Stimulated activated CD4-positive, alpha-beta T cell treated with anti-CD3 and anti-CD28 coated beads, Interleukin-1b, Interleukin-23, amount 100 ng/mL, for 1 hour (primary cell): Measurements from ENCODE around the gene GMDS.

Experiments
- DNase-seq, 2 donors: peaks; one replicate each; pipeline ENCODE4 v3.0.0-alpha.2; 2020; ENCODE audit warnings: low read depth in 2 of 2

The GMDS gene

DNA sequence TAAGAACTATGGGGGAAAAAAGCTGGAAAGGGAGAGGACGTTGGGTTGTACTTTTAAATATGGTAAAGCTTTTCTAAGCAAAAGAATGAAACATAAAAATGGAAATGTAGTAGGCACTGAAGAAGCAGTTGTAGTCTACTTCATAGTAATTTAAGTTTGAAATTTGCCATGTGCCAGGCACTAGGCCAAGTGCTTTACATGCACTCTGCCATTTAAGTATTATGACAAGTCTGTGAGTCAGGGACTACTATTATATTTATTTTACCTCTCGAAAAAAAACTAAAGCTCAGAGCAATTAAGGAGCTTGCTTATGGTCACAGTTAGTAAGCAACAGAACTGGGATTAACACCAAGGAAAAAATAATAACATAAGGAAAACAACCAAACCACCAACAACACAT, 257.8 kb downstream of the GMDS start:
- no peak for DNase-seq

DNA sequence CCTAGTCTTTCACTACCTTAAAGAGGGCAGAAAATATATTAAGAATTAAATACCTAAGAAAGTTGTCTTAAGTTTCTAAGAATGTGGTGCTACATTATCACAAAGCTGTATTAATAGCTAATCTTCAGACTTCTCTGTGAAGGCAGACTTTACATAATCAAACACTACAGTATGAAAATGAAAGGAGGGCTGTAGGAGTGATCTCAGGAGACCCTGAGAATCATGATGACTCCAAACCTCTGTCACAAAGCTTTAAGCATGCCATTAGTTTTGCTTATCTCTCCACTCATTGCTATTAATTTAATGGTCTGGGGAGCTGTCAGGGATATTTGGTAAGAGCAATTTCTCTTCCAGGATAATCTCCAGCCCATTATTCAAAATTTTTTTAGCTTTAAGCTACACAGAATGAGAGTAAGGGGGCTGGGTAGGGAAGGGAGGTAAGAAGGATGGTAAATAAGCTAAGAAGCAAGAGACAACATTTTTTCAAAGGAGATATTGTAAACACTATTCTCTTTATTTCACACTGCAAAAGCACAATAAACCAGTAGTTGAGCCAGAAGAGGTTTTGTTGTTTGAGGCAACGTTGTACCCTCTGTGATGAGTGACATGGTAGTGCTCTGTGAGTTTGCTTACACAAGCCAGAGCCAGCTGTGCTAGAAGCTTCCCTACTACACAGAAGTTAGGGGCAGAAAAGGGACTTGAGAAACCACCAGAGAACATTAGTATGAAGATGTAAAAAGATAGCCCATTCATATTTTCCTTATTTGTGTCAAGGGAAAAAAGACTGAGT, 258.8 kb downstream of the GMDS start:
- no peak for DNase-seq

DNA sequence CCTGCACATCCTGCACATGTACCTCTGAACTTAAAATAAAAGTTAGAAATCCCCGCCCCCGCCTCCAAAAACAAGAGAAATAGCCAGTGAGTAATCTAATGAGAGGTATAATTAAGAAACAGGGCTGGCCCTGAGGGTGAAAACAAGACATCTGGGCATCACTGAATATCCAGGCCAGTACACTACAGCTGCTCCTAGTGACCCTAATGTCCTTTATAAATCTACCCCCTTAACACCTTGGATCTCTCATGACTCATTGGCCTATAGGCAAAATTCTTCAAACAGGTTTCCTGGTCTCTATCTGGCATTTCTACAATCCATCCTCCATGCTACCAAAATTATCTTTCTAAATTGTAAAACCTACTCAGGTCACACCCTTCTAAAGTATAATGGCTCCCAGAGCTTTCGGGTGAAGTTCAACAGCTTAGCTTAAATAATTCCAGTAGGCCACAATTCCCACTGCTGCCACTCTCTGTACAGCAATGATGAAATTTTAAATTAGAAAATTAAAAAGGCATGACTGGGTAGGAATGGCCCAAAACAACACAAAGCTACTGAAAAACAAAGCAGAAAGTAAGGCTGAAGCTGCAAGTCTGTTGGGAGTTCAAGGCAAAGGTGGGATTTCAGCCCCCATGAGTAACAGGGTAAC, 260.9 kb downstream of the GMDS start:
- no peak for DNase-seq

DNA sequence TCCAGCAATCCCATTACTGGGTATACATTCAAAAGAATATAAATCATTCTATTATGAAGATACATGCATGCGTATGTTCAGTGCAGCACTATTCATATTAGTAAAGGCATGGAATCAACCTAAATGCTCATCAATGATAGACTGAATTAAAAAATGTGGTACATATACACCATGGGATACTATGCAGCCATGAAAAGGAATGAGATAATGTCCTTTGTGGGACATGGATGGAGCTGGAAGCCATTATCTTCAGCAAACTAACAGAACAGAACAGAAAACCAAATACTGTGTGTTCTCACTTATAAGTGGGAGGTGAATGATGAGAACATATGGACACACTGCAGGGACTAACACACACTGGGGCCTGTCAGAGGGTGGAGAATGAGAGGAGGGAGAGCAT, 261.6 kb downstream of the GMDS start:
- DNase-seq: no peak

DNA sequence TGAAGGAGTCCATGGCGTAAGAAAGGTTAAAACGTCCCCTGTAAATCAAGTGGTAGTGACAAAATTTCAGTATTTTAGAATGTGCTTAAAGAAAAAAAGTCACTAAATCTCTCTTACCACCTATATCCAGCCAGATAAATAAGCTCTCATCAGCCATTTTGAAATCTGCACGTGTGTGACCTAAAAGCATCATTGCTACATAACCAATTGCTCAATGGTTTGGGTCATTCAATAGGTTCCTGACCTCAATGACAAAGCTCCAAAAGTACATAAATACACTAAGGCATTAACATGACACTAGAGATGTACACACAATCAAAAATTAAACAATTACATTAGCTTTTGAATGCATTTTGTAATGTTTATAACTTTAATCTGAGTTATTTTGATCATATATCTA, 272.4 kb downstream of the GMDS start:
- DNase-seq: no peak

DNA sequence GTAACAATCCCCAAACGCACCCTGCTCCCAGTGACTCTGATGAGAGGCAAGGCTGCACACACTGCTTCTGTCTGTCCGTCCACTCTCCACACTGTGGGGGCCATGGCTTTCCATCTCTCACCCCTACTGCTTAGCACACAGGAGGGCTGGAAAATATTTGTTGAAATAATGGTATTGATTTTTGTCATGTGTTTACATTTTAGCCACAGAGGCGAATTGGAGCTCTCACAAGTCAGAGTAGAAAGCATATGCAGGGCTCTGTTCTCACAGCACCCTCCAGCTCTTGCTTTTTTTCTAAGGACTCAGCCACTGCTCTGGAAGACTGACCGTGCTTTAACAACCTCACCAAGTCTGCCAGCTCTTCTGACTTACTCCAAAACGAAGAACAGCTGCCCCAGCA, 273.8 kb downstream of the GMDS start:
- DNase-seq: no peak

DNA sequence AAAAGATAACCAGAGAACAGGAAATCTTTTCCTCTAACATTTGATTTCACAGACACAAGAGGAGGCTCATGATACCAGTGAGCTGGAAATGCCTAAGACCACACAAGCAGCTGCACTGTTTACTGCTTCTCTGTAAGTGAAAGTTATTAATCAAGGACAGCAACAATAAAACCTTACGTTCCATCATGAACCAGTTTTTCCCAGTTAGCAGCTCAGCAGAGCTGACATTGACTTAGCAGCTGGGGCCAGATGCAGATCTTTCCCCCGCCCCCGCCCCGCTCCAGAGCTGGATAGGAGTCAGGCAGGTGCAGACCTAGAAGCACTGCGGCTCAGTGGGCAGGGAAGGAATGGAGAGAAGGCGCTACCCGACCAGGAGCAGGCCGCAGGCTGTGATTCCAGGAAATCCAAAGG, 275.2 kb downstream of the GMDS start:
- no peak for DNase-seq

DNA sequence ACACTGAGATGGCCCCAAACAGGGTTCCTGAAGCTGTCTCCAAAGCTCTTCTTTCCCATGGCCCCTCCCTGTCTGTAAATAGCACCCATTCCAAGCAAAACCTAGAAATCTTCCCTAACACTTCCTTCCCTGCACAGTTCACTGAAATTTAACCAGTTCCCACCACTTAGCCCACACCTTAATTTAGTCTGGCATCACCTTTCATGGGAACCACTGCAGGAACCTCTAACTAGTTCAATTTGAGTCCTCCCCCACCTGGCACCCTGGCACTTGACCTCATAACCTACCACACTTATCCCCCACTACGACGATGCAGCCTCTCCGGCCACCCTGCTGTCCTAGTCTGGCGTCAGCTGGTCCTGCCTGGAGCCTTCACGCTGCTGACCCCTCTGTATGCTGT, 278.7 kb downstream of the GMDS start:
- no peak for DNase-seq

DNA sequence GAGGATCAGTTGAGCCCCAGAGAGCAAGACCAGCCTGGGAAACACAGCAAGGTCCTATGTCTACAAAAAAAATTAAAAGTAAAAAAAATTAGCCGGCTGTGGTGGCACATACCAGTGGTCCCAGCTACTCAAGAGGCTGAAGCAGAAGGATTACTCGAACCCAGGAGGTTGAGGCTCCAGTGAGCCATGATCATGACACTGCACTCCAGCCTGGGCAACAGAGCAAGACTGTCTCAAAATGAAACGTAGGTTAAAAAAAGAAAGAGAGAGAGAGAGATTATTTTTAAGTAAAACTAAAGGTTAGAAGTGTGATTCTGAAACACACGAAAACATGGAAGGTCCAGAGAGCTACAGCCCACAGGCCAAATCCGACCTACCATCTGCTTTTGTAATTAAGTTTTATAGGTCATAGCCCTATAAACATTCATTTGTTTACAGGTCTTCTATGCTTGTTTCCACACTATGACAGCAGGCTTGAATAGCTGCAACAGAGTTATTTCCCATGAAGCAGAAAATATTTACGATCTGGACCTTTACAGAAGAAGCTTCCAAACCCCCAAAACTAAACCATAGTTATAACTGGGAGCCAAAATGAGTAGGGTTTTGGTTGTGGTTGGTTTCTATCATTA, 279.7 kb downstream of the GMDS start:
- DNase-seq: no peak

DNA sequence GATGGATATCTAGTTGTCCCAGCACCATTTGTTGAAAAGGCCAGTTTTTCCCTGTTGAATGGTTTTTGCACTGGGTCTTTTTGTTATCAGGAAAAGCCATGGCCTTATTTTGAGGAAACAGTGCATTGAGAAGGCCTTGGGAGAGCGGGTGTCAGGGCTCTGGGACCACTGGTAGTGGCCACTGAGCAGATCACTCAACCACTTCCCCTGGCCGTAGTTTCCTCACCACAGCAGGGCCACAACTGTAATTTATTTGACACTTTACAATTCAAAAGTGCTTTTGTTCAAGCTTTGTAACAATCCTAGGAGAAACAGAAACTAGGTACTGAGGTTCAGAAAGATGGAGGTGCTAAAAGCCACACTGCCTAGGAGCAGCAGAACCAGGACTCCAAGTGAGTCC, 281.8 kb downstream of the GMDS start:
- no peak for DNase-seq

DNA sequence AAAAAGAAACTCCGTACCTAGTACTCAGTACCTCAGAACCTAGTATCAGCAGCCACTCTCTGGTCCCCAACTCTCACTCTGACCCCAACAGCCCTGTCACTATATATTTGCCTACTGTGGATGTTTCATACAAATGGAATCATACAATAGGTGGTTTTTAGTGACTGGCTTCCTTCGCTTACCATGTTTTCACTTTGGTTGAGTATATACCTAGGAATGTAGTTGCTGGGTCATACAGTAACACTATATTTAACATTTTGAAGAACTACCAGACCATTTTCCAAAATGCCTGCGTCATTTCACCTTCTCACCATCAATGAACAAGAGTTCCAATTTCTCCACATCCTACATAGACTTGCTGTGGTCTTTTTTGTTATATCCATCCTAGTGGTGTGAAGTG, 283.2 kb downstream of the GMDS start:
- no peak for DNase-seq

DNA sequence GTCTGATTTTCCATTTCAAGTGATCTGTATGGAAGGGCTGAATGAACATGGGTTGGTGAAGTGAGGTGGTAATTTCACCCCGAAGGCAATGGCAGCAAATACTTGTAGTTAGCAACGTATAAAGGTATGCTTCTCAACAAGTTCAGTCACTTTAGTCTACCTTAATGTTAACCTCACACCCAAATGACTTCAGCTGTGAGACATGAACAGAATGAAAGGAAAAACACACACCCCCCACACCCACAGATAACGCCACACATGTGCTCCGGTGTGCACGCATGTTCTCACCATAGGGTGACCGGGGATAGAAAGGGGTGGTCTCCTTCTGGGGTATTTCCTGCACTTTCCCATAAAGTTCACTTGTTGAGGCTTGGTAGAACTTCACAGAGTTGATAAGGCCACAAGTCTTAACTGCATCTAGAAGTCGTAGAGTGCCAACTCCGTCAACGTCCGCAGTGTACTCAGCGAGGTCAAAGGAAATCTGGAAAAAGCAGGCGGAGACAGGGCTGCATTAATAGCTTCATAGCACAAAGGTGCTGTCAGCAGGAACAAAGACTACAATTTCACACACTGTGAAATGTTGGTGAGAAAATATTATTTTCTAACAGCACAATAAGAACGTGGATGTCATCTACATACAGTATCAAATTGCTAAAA, 284.8 kb downstream of the GMDS start:
- DNase-seq: no peak

DNA sequence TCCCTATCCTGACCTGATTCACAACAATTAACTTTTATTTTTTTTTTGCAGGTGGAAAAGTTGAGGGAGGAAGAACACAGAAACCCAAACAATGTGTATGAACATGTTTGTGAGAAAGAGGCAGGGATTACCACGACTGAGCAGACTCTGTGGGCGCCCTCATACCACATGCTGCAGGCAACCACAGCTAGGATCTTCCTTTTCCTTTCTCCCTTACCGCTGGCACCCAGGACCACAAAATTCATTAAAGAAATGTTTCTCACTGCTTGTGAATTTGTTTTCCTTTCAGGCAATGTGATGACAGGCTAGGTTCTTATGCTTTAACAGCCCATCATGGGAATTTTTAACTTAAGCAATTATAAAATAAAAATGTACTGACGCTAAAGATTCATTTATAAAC, 287.1 kb downstream of the GMDS start:
- DNase-seq: no peak

DNA sequence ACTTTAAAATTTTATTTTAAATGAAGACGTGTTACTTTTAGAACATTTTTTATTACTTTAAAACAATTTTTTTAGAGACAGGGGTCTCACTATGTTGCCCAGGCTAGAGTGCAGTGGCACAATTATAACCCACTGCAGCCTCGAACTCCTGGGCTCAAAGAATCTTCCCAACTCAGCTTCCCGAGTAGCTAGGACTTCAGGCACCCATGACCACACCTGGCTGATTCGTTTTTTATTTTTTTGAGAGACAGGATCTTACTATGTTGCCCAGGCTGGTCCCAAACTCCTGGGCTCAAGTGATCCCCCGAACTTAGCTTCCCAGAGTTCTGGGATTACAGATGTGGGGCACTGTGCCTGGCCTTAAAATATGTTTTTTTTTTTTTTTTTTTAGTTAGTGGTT, 287.7 kb downstream of the GMDS start:
- no peak for DNase-seq

DNA sequence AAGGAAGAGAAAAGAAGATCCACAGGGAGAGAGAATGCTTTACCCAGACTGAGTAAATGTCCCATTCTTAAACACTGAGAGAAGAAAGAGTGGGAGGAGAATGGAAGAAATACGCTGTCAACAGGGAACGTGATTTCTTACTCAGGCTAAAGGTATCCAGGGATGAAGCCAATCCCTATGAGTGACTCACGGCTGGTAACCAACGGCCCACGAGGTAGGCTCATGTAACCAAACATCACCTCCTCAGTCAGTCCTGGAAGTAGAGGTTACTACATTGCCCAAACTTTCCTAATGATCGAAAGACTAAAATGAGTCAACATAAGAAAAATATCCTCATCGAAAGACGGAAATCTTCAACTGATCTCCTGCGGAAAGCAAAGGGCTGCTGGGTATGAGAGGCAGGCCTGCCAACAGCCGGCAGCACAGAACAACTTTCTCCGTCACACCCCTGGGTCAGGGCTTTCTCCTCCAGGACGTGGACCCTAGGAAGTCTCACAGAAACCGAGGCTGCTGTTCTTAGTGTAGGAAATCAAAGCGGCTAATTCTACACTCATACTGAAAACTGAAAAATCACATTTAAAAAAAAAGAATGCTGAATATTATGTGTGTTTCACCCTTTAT, 292.6 kb downstream of the GMDS start:
- no peak for DNase-seq

DNA sequence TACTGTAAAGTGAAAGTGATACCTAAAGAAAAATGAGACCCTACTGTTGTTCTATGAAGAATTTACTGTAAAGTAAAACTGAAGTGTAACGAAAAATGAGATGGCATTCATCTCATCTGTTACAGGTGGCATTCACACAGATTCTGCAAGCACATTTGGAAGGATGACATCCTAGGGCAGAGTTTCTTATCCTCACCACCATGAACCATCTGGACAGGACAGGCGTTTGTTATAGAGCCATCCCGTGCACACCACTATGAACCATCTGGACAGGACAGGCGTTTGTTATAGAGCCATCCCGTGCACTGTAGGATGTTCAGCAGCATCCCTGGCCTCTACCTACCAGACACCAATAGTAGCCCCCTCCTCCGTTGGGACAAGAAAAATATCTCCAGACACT, 294.8 kb downstream of the GMDS start:
- DNase-seq: no peak

DNA sequence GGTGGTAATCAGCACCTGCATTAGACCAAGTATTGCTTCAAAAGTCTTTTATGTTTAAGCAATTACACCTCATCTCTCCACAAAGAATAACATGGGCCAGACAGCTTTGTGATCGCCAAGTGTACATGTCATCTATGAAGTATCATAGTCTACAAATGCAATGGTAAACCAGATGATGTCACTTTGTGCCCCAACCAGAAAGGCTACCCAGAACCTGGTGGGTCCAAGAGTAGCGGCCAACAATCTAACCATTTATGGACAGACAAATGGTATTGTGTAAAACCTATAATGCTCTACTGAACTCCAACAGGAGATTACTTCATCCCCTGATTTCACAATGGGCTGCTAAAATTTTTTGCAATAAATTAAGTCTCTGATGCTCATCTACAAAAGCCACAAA, 295.9 kb downstream of the GMDS start:
- no peak for DNase-seq

DNA sequence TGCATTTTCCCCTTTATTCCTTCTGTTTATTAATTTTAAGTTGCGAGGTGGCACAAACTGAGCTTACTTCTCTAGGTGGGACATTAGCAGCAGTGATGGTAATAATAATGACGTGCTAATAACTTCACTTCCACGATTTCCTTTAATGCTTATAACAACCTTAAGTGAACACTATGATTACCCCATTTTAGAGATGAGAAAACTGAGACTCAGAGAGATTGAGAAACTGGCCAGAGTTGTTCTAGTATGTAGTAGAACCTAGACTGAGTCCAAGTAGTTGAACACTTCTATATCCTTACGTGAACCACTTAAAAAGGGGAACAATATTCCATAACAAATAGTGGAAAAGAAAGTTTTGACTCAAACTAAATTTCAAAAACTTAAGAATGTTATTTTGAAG, 297.5 kb downstream of the GMDS start:
- DNase-seq: no peak

DNA sequence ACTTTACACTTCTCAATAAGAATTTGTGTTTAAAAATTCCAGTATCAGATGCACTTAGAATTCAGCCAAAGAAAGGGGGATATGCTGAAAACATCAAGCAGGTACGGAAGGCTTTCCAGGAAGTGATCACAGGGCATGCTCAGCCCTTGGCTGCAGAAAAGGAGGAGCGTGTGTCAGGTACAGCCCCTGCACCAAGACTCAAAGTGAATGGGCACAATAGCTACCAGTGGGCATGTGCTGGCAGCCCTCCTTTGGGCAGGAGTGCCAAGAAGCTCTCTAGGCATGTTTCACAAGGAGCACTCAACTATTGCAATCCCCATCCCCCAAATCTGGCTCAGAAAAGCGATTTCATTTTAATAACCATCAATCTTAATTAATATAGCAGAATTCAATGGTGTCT, 298.8 kb downstream of the GMDS start:
- DNase-seq: no peak

DNA sequence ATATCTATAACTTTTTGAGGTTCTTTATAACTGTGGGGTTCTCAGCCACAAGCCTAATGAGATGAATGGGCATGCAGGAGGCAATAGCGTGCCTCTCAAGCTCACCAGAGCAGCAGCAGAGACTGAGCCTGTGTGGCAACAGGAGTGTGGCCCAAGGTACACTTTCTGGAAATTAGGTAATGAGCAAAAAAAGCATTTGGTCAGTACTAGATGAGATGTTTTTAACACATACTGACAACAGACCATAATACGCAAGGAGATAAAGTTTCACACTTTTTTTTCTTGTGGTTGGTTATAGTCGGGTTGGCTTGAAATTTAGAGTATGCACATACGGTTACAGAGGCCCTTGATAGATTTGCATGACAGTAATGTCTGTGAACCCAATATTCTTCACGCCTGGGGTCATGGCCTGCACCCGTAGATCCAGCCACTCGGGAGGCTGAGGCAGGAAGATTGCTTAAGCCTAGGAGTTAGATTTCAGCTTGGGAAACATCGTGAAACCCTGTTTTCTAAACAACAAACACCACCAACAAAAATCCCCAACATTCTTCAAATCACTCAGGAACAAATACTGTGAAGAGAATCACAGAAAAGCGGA, 300.1 kb downstream of the GMDS start:
- no peak for DNase-seq

DNA sequence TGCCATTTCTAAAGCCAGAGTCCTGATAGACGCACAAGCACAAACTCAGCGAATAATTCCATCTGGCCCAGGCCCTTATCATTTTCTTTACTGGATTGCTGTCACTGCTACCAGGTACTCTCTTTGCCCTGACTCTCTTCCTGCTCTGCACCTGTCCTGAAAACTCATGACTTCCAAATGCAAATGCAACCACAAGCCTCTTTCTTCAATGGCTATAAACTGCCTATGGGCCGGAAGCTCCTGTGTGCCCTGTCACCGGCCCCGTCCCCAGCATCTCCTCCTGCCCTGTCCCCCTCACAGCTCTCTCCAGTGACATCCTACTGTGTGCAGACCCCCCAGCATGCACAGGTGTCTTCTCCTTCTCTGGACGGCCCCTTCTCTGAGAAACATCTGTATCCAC, 302.6 kb downstream of the GMDS start:
- no peak for DNase-seq

DNA sequence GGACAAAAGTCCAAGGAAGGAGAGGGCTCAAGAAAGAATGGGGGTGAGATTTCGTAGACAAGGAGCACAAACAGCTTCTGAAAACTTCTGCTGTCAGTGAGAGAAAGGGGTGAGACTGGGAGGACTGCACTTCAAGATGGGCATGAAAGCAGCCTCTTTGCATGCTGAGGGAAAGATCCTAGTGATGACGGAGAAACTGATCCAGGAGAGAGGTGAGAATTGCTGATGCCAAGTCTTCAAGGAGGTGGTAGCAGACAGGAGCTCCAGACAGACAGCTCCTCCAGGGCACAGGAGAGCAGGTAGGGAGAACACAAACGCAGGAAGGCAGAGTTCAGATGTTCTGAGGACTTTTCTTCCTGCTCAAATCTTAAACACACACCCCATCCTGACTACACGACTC, 303.9 kb downstream of the GMDS start:
- DNase-seq: no peak
